ENCODE measurements around the gene ANTXRL.

GRCh38 chr10:46272863-46273415 lies 13.9 kb upstream of the ANTXRL start:
- TF ChIP-seq POLR2A (IDR thresholded peaks at IDR 0.05; ENCODE audit: low read length) (no peak), GATA1 (IDR thresholded peaks at IDR 0.05; ENCODE audit: low read depth, low read length) (no peak)
